Measurements from ENCODE around the gene CELA1. TPM values are rescaled to one million over a fixed set of nuclear protein-coding genes. Genes with fewer than 3 reads are reported as not detected.

The CELA1 gene
- total RNA-seq, 4 donors from 2014 or later, result not detected

DNA sequence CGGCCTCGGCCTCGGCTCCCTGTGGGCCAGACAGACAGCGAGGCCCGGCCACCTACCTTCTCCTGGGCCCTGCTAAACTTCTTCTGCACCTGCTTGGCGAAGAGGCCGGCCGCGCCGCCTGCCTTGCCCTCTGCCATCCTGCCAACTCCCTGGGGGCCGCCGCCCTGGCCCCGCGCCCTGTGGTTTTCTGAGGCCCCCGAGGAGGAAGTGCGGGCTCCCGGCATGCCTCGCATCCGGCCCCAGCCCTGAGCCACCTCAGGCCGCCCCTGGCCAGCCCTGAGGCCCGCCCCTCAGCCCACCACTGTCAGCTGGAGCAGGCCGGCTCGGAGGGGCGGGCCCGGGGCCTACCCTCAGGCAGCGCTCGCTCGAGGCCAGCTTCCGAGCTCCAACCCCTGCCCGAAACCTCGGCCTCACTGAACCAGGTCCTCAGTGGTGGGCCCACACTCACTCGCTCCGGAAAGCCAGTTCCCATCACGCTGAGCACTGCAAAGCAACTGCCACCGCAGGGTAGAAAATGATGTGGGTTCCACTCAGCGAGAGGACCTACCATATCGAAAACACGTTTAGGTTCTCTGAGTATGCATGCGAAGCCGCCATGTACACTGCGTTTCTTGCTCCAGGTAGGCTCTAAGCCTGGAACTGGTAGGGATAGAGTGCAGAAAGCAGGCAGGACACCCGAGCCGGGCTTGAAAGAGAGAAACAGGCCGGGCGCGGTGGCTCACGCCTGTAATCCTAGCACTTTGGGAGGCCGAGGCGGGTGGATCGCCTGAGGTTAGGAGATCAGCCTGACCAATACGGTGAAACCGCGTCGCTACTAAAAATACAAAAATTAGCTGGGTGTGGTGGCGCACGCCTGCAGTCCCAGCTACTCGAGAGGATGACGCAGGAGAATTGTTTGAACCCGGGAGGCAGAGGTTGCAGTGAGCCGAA, 22.2 kb downstream of the CELA1 start, which contains the start of gene BIN2:
BIN2 (minus strand) TSS at position 209 of the 930 bp plus-strand sequence; CDS start at position 137, 72 bp downstream.
- no peaks in the 10 kb centered on the region for H3K9me3 ChIP-seq
- no peaks in the 10 kb centered on the region for H3K36me3 ChIP-seq
- H3K27ac ChIP-seq (replicated peaks in 1 of 4), result peak within 1 kb of the TSS in 3 of 4 donors; percentile 44 to 55 (median 52)
- no peak for DNase-seq (ENCODE audit: extremely low spot score)
- 89% methylated on average over 48 of the region's 60 CpGs for WGBS
- H3K4me1 ChIP-seq, result peaks cover 0 to 8% (median 0%) of the 10 kb centered on the region in 4 donors
- H3K27me3 ChIP-seq, result peaks cover 0 to 13% (median 0%) of the 10 kb centered on the region in 4 donors
- TF ChIP-seq POLR2A (IDR thresholded peaks at IDR 0.05; ENCODE audit: low read depth) (no peak), EP300 (IDR thresholded peaks at IDR 0.05) (no peak), POLR2AphosphoS5 (IDR thresholded peaks at IDR 0.05) (no peak)
- TF ChIP-seq, protein P1, sequence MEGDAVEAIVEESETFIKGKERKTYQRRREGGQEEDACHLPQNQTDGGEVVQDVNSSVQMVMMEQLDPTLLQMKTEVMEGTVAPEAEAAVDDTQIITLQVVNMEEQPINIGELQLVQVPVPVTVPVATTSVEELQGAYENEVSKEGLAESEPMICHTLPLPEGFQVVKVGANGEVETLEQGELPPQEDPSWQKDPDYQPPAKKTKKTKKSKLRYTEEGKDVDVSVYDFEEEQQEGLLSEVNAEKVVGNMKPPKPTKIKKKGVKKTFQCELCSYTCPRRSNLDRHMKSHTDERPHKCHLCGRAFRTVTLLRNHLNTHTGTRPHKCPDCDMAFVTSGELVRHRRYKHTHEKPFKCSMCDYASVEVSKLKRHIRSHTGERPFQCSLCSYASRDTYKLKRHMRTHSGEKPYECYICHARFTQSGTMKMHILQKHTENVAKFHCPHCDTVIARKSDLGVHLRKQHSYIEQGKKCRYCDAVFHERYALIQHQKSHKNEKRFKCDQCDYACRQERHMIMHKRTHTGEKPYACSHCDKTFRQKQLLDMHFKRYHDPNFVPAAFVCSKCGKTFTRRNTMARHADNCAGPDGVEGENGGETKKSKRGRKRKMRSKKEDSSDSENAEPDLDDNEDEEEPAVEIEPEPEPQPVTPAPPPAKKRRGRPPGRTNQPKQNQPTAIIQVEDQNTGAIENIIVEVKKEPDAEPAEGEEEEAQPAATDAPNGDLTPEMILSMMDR (IDR thresholded peaks at IDR 0.05), result no peak
- peak within 1 kb of the TSS; percentile 35 to 52 (median 40) for H3K4me3 ChIP-seq
- intact Hi-C loops (cut with DNase I), result no loop called here

DNA sequence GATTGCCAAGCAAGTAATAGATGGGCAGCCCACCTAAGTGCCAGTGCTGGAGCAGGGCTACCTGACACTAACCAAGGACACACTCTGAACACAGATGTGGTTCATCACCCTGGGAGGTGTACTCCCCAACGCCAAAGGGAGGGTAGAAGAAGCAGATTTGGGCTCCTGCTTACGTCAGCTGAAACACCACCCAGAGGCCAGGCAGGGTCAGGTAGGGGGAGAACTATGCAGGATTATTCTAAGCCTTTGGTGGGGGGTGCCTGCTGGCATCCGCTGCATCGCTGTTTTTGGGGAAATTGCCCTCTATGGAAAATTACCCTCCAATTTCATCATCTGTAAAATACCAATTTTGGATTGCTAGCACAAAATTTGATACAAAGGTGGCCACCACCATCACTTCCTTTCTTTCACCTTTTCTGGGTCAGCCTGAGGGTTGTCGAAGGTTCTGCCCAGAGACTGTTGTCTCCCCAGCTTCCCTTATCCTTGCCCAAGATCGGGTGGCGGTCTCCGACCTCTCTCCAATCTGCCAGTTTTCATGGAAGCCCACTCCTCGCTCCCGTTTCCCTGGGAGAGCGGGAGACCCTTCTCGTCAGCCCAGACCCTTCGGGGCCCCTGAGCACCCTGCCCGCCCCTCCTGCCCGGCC, 23.0 kb downstream of the CELA1 start:
- no peaks in the 10 kb centered on the region for H3K9me3 ChIP-seq
- peak overlapping the region in 3 of 4 donors; percentile 44 to 55 (median 52) for H3K27ac ChIP-seq (replicated peaks in 1 of 4)
- H3K4me3 ChIP-seq, result peak overlapping the region; percentile 35 to 52 (median 40)
- no peak for DNase-seq (ENCODE audit: extremely low spot score)
- H3K4me1 ChIP-seq, result peaks cover 0 to 8% (median 0%) of the 10 kb centered on the region in 4 donors
- H3K36me3 ChIP-seq, result no peaks in the 10 kb centered on the region
- 80% methylated on average over 15 of the region's 15 CpGs for WGBS
- H3K27me3 ChIP-seq, result peaks cover 0 to 13% (median 0%) of the 10 kb centered on the region in 4 donors
- intact Hi-C loops (cut with DNase I), result no loop called here
- TF ChIP-seq, protein P1 (IDR thresholded peaks at IDR 0.05), result no peak
- TF ChIP-seq POLR2AphosphoS5 (IDR thresholded peaks at IDR 0.05), result no peak
- no peak for TF ChIP-seq POLR2A (IDR thresholded peaks at IDR 0.05; ENCODE audit: low read depth)
- no peak for TF ChIP-seq EP300 (IDR thresholded peaks at IDR 0.05)

DNA sequence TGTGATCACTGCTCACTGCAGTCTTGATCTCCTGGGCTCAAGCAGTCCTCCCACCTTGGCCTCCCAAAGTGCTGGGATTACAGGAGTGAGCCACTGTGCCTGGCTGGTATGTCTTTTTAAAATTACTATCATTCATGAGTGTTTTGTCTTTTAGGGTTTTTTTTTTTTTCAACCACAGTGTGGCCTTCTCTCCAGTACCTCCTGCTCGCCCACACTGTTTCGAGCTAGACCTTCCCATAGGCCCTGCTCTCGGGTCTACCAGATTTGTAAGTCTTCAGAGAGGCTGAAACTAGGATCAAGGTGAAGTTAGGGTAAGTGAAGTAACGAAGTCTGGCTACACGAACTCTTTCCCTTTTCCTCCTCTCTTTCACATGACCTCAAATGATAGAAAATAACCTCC, 24.0 kb downstream of the CELA1 start:
- no peak for DNase-seq (ENCODE audit: extremely low spot score)
- TF ChIP-seq EP300 (IDR thresholded peaks at IDR 0.05), result no peak
- no peak for TF ChIP-seq POLR2AphosphoS5 (IDR thresholded peaks at IDR 0.05)
- no peak for TF ChIP-seq POLR2A (IDR thresholded peaks at IDR 0.05; ENCODE audit: low read depth)
- TF ChIP-seq, protein P1 (IDR thresholded peaks at IDR 0.05), result no peak
- no peak overlapping the region for H3K27ac ChIP-seq (replicated peaks in 1 of 4)
- H3K9me3 ChIP-seq, result no peaks in the 10 kb centered on the region
- intact Hi-C loops (cut with DNase I), result no loop called here
- WGBS, result 71% methylated on average over 5 of the region's 5 CpGs
- peaks cover 0 to 8% (median 0%) of the 10 kb centered on the region in 4 donors for H3K4me1 ChIP-seq
- H3K36me3 ChIP-seq, result no peaks in the 10 kb centered on the region
- H3K27me3 ChIP-seq, result peaks cover 0 to 13% (median 0%) of the 10 kb centered on the region in 4 donors
- H3K4me3 ChIP-seq, result no peak overlapping the region

DNA sequence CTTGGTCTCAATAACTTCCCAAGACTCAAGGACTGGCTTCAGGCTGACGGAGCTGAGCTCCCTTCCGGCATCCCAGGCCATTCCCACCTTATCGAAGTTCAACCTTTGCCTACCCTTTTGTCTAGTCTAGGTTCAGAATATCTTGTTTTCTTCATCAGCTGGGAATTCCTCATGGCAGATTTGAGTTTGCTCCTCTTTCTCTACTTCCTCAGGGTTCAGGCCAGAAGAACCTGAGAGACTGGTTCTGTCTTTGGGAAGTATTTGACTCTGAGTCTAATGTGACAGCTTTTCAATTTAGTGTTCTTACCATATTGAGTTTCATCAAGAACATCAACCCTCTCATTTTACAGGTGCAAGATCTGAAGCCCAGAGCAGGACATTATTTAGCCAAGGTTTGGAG, 24.6 kb downstream of the CELA1 start:
- H3K27ac ChIP-seq (replicated peaks in 1 of 4), result no peak overlapping the region
- peaks cover 0 to 13% (median 0%) of the 10 kb centered on the region in 4 donors for H3K27me3 ChIP-seq
- no peak overlapping the region for H3K4me3 ChIP-seq
- intact Hi-C loops (cut with DNase I), result no loop called here
- H3K9me3 ChIP-seq, result no peaks in the 10 kb centered on the region
- no peak for DNase-seq (ENCODE audit: extremely low spot score)
- H3K36me3 ChIP-seq, result no peaks in the 10 kb centered on the region
- TF ChIP-seq EP300 (IDR thresholded peaks at IDR 0.05) (no peak), POLR2A (IDR thresholded peaks at IDR 0.05; ENCODE audit: low read depth) (no peak), POLR2AphosphoS5 (IDR thresholded peaks at IDR 0.05) (no peak)
- TF ChIP-seq, protein P1 (IDR thresholded peaks at IDR 0.05), result no peak
- peaks cover 0 to 5% (median 0%) of the 10 kb centered on the region in 4 donors for H3K4me1 ChIP-seq
- WGBS, result 85% methylated on average over 3 of the region's 3 CpGs
